Activated CD4-positive, alpha-beta T cell treated with anti-CD3 and anti-CD28 coated beads, Interleukin-2, amount 10 ng/mL, durations not matched to agents 24 days and 14 days (primary cell): ENCODE results near the gene TRPM8. TPM values are rescaled to one million over a fixed set of nuclear protein-coding genes. Genes with fewer than 3 reads are reported as not detected.

Experiments
- DNase-seq: peaks from one replicate; pipeline ENCODE4 v3.0.0; 2022
- H3K27ac Mint-ChIP-seq: one replicate; pipeline ENCODE4 v1.8.0; 2022; ENCODE audit warnings: mild to moderate bottlenecking, mixed read lengths
- H3K27me3 Mint-ChIP-seq: one replicate; pipeline ENCODE4 v1.8.0; 2022; ENCODE audit warnings: mixed read lengths
- H3K36me3 Mint-ChIP-seq: one replicate; pipeline ENCODE4 v1.8.0; 2022; ENCODE audit warnings: low read depth, mild to moderate bottlenecking, mixed read lengths
- H3K4me1 Mint-ChIP-seq: one replicate; pipeline ENCODE4 v1.8.0; 2021; ENCODE audit warnings: mixed read lengths
- H3K4me3 Mint-ChIP-seq: one replicate; pipeline ENCODE4 v1.8.0; 2022; ENCODE audit warnings: mild to moderate bottlenecking, moderate library complexity, mixed read lengths
- H3K9me3 Mint-ChIP-seq: one replicate; pipeline ENCODE4 v1.8.0; 2021; ENCODE audit warnings: mixed read lengths
- intact Hi-C: fragments of 100-400 bp; cut with micrococcal nuclease; formaldehyde crosslinking; loops from one replicate; pipeline ENCODE4 v1.15.1; 2023
- total RNA-seq: library from RNA; stranded (reverse); gene quantifications from 2 replicates; pipeline ENCODE4 v1.2.3, GENCODE V29; 2022

Gene TRPM8
- total RNA-seq, 1 donor from 2014 or later, result not detected

- H3K36me3 Mint-ChIP-seq, result peaks cover 6% of the 10 kb centered on the region
- peaks cover 16% of the 10 kb centered on the region for H3K4me1 Mint-ChIP-seq
- intact Hi-C loops, result loop anchor here (2.0 kb wide), 1 partner anchor 42 kb away; no protein-coding TSS in a partner anchor
- H3K4me3 Mint-ChIP-seq, result peak overlapping the region; percentile 4
- peaks cover 15% of the 10 kb centered on the region for H3K9me3 Mint-ChIP-seq
- peak overlapping the region; percentile 11 for H3K27ac Mint-ChIP-seq
- peaks cover 28% of the 10 kb centered on the region for H3K27me3 Mint-ChIP-seq
- peak; percentile 79 for DNase-seq
These were observed 115.2 kb downstream of the TRPM8 start for GRCh38 chr2:234032279-234032856.

- peaks cover 19% of the 10 kb centered on the region for H3K9me3 Mint-ChIP-seq
- H3K36me3 Mint-ChIP-seq, result peaks cover 6% of the 10 kb centered on the region
- no peak for DNase-seq
- H3K27ac Mint-ChIP-seq, result no peak overlapping the region
- H3K4me1 Mint-ChIP-seq, result peaks cover 11% of the 10 kb centered on the region
- no peak overlapping the region for H3K4me3 Mint-ChIP-seq
- intact Hi-C loops, result loop anchor here (2.0 kb wide), 1 partner anchor 42 kb away; no protein-coding TSS in a partner anchor
- peaks cover 27% of the 10 kb centered on the region for H3K27me3 Mint-ChIP-seq
These were observed 116.0 kb downstream of the TRPM8 start for GRCh38 chr2:234033174-234033573.

GRCh38 chr2:234033885-234034284 is 116.7 kb downstream of the TRPM8 start:
- Mint-ChIP-seq H3K36me3 (peaks cover 6% of the 10 kb centered on the region), H3K4me1 (peaks cover 8% of the 10 kb centered on the region), H3K27ac (no peak overlapping the region), H3K9me3 (peaks cover 25% of the 10 kb centered on the region), H3K27me3 (peaks cover 28% of the 10 kb centered on the region), H3K4me3 (no peak overlapping the region)
- intact Hi-C loops, result loop anchor here (2.0 kb wide), 1 partner anchor 43 kb away; no protein-coding TSS in a partner anchor
- no peak for DNase-seq

- Mint-ChIP-seq H3K27me3 (peaks cover 46% of the 10 kb centered on the region), H3K4me3 (no peak overlapping the region), H3K27ac (no peak overlapping the region), H3K9me3 (peaks cover 29% of the 10 kb centered on the region), H3K4me1 (no peaks in the 10 kb centered on the region), H3K36me3 (peaks cover 5% of the 10 kb centered on the region)
- intact Hi-C loops, result no loop called here
- DNase-seq, result no peak
These were observed 121.1 kb downstream of the TRPM8 start for GRCh38 chr2:234038076-234038802.

- H3K4me3 Mint-ChIP-seq, result no peak overlapping the region
- intact Hi-C loops, result no loop called here
- H3K4me1 Mint-ChIP-seq, result no peaks in the 10 kb centered on the region
- H3K36me3 Mint-ChIP-seq, result no peaks in the 10 kb centered on the region
- peaks cover 6% of the 10 kb centered on the region for H3K9me3 Mint-ChIP-seq
- H3K27me3 Mint-ChIP-seq, result peaks cover 45% of the 10 kb centered on the region
- H3K27ac Mint-ChIP-seq, result no peak overlapping the region
- no peak for DNase-seq
These were observed 127.0 kb downstream of the TRPM8 start for GRCh38 chr2:234044157-234044556.

GRCh38 chr2:234046521-234046920 is 129.3 kb downstream of the TRPM8 start:
- Mint-ChIP-seq H3K27ac (no peak overlapping the region), H3K36me3 (no peaks in the 10 kb centered on the region), H3K4me3 (no peak overlapping the region), H3K4me1 (no peaks in the 10 kb centered on the region), H3K9me3 (peaks cover 5% of the 10 kb centered on the region), H3K27me3 (peaks cover 39% of the 10 kb centered on the region)
- no peak for DNase-seq
- intact Hi-C loops, result no loop called here

- Mint-ChIP-seq H3K27ac (no peak overlapping the region), H3K36me3 (no peaks in the 10 kb centered on the region), H3K4me3 (no peak overlapping the region), H3K27me3 (peaks cover 38% of the 10 kb centered on the region), H3K9me3 (peaks cover 5% of the 10 kb centered on the region), H3K4me1 (no peaks in the 10 kb centered on the region)
- intact Hi-C loops, result no loop called here
- no peak for DNase-seq
These were observed 130.2 kb downstream of the TRPM8 start for GRCh38 chr2:234047361-234047760.

GRCh38 chr2:234048049-234048448 is 130.9 kb downstream of the TRPM8 start:
- Mint-ChIP-seq H3K27me3 (peaks cover 39% of the 10 kb centered on the region), H3K36me3 (no peaks in the 10 kb centered on the region), H3K9me3 (peaks cover 5% of the 10 kb centered on the region), H3K4me3 (no peak overlapping the region), H3K27ac (no peak overlapping the region), H3K4me1 (no peaks in the 10 kb centered on the region)
- DNase-seq, result no peak
- intact Hi-C loops, result no loop called here

GRCh38 chr2:234050455-234051135 is 133.4 kb downstream of the TRPM8 start, which contains the start of gene SPP2:
TSS of gene SPP2 (plus strand) at chr2:234050702. CDS start at chr2:234050787, 85 bp downstream.
- Mint-ChIP-seq H3K4me3 (no peak within 1 kb of the TSS), H3K9me3 (peaks cover 5% of the 10 kb centered on the region), H3K27ac (no peak within 1 kb of the TSS), H3K27me3 (peaks cover 34% of the 10 kb centered on the region), H3K36me3 (no peaks in the 10 kb centered on the region), H3K4me1 (no peaks in the 10 kb centered on the region)
- DNase-seq, result no peak
- intact Hi-C loops, result no loop called here

- Mint-ChIP-seq H3K9me3 (peaks cover 5% of the 10 kb centered on the region), H3K27me3 (peaks cover 38% of the 10 kb centered on the region), H3K36me3 (no peaks in the 10 kb centered on the region), H3K27ac (no peak overlapping the region), H3K4me3 (no peak overlapping the region), H3K4me1 (no peaks in the 10 kb centered on the region)
- DNase-seq, result no peak
- intact Hi-C loops, result no loop called here
These were observed 134.3 kb downstream of the TRPM8 start for GRCh38 chr2:234051374-234052070.

GRCh38 chr2:234058881-234059280 is 141.7 kb downstream of the TRPM8 start:
- DNase-seq, result no peak
- H3K9me3 Mint-ChIP-seq, result no peaks in the 10 kb centered on the region
- H3K4me1 Mint-ChIP-seq, result no peaks in the 10 kb centered on the region
- peaks cover 41% of the 10 kb centered on the region for H3K27me3 Mint-ChIP-seq
- no peak overlapping the region for H3K27ac Mint-ChIP-seq
- intact Hi-C loops, result no loop called here
- no peaks in the 10 kb centered on the region for H3K36me3 Mint-ChIP-seq
- no peak overlapping the region for H3K4me3 Mint-ChIP-seq

- no peak for DNase-seq
- intact Hi-C loops, result no loop called here
- no peak overlapping the region for H3K27ac Mint-ChIP-seq
- H3K4me1 Mint-ChIP-seq, result no peaks in the 10 kb centered on the region
- H3K27me3 Mint-ChIP-seq, result peaks cover 47% of the 10 kb centered on the region
- H3K4me3 Mint-ChIP-seq, result no peak overlapping the region
- H3K36me3 Mint-ChIP-seq, result no peaks in the 10 kb centered on the region
- no peaks in the 10 kb centered on the region for H3K9me3 Mint-ChIP-seq
These were observed 143.1 kb downstream of the TRPM8 start for GRCh38 chr2:234060236-234060635.

GRCh38 chr2:234061624-234062257 is 144.6 kb downstream of the TRPM8 start:
- Mint-ChIP-seq H3K27ac (no peak overlapping the region), H3K9me3 (no peaks in the 10 kb centered on the region), H3K4me3 (no peak overlapping the region), H3K36me3 (no peaks in the 10 kb centered on the region), H3K27me3 (peaks cover 45% of the 10 kb centered on the region), H3K4me1 (no peaks in the 10 kb centered on the region)
- DNase-seq, result no peak
- intact Hi-C loops, result no loop called here
